Neural progenitor cell (in vitro differentiated cells): Measurements from ENCODE around the gene PRLR. TPM values are rescaled to one million over a fixed set of nuclear protein-coding genes. Genes with fewer than 3 reads are reported as not detected.

ENCODE experiments used
- DNase-seq: peaks from one replicate; pipeline ENCODE4 v3.0.0-alpha.2; 2016; ENCODE audit warnings: low spot score
- H2AFZ ChIP-seq: fragments of 200-600 bp; sonication (generic); replicated peaks from 2 replicates; pipeline ENCODE4 v1.6.1; 2016; ENCODE audit warnings: antibody characterized with exemption
- H3F3A ChIP-seq: fragments of 200-600 bp; sonication (generic); 2 replicates; pipeline ENCODE4 v1.6.1; 2016; ENCODE audit warnings: antibody characterized with exemption, low read depth
- H3K27ac ChIP-seq: fragments of 200-600 bp; sonication (generic); 2 replicates; pipeline ENCODE4 v1.5.1; 2016; ENCODE audit warnings: mild to moderate bottlenecking
- H3K27me3 ChIP-seq: fragments of 200-600 bp; sonication (generic); 2 replicates; pipeline ENCODE4 v1.6.1; 2016; ENCODE audit warnings: mild to moderate bottlenecking, moderate library complexity
- H3K36me3 ChIP-seq: fragments of 200-600 bp; sonication (generic); 2 replicates; pipeline ENCODE4 v1.5.1; 2016
- H3K4me1 ChIP-seq: fragments of 200-600 bp; sonication (generic); 2 replicates; pipeline ENCODE4 v1.6.1; 2016; ENCODE audit warnings: mixed run types
- H3K4me2 ChIP-seq: fragments of 200-600 bp; sonication (generic); 2 replicates; pipeline ENCODE4 v1.6.1; 2016
- H3K4me3 ChIP-seq: fragments of 200-600 bp; sonication (generic); 2 replicates; pipeline ENCODE4 v1.5.1; 2016
- H3K79me2 ChIP-seq: fragments of 200-600 bp; sonication (generic); 2 replicates; pipeline ENCODE4 v1.6.1; 2016; ENCODE audit warnings: low read depth
- H3K9ac ChIP-seq: fragments of 200-600 bp; sonication (generic); 2 replicates; pipeline ENCODE4 v1.6.1; 2016
- H3K9me3 ChIP-seq: fragments of 200-600 bp; sonication (generic); 2 replicates; pipeline ENCODE4 v1.5.1; 2016; ENCODE audit warnings: low read depth
- H4K20me1 ChIP-seq: fragments of 200-600 bp; sonication (generic); 2 replicates; pipeline ENCODE4 v1.6.1; 2016; ENCODE audit warnings: low read depth
- H3K27ac Mint-ChIP-seq: 3 replicates; pipeline ENCODE4 v1.8.0; 2021; ENCODE audit warnings: mixed read lengths
- H3K27me3 Mint-ChIP-seq: 2 replicates; pipeline ENCODE4 v1.8.0; 2022; ENCODE audit warnings: low read depth, mild to moderate bottlenecking, inconsistent platforms, moderate library complexity, mixed read lengths; ENCODE audit not compliant: insufficient read depth
- H3K36me3 Mint-ChIP-seq: 3 replicates; pipeline ENCODE4 v1.8.0; 2021; ENCODE audit warnings: mixed read lengths
- H3K4me1 Mint-ChIP-seq: 3 replicates; pipeline ENCODE4 v1.8.0; 2021; ENCODE audit warnings: mixed read lengths
- H3K4me3 Mint-ChIP-seq: 3 replicates; pipeline ENCODE4 v1.8.0; 2021; ENCODE audit warnings: mild to moderate bottlenecking, moderate library complexity, mixed read lengths
- H3K9me3 Mint-ChIP-seq: 3 replicates; pipeline ENCODE4 v1.8.0; 2020; ENCODE audit warnings: mixed read lengths
- CTCF ChIP-seq: fragments of 200-600 bp; sonication (generic); IDR thresholded peaks from 2 replicates; pipeline ENCODE4 v1.5.1; 2017; ENCODE audit warnings: antibody characterized with exemption, mild to moderate bottlenecking
- EZH2 ChIP-seq: fragments of 200-600 bp; sonication (generic); IDR thresholded peaks from 2 replicates; pipeline ENCODE4 v1.6.1; 2017; ENCODE audit warnings: antibody characterized with exemption, mild to moderate bottlenecking, moderate library complexity
- EZH2phosphoT487 ChIP-seq: fragments of 200-600 bp; sonication (generic); IDR thresholded peaks from 2 replicates; pipeline ENCODE4 v1.6.1; 2017; ENCODE audit warnings: antibody characterized with exemption
- total RNA-seq: library from RNA; depleted of rRNA; stranded (reverse); fragments of >200 nt; gene quantifications from 2 replicates; pipeline ENCODE4 v1.2.3, GENCODE V29; 2015; ENCODE audit warnings: low replicate concordance

Gene PRLR
- total RNA-seq, 1 donor from 2014 or later, result 0.51 TPM

- Histone ChIP-seq H4K20me1 (no peaks in the 10 kb centered on the region), H2AFZ (no peak overlapping the region), H3K9me3 (no peaks in the 10 kb centered on the region), H3K4me2 (no peak overlapping the region), H3K4me3 (no peak overlapping the region), H3F3A (no peaks in the 10 kb centered on the region), H3K4me1 (no peaks in the 10 kb centered on the region), H3K27ac (no peak overlapping the region), H3K36me3 (no peaks in the 10 kb centered on the region), H3K27me3 (no peaks in the 10 kb centered on the region), H3K9ac (no peak overlapping the region), H3K79me2 (no peaks in the 10 kb centered on the region)
- H3K36me3 Mint-ChIP-seq, result no peaks in the 10 kb centered on the region
- no peak overlapping the region for H3K4me3 Mint-ChIP-seq
- H3K4me1 Mint-ChIP-seq, result no peaks in the 10 kb centered on the region
- no peak for DNase-seq
- H3K27ac Mint-ChIP-seq, result no peak overlapping the region
- TF ChIP-seq CTCF, result no peak
- TF ChIP-seq EZH2phosphoT487, result no peak
- no peak for TF ChIP-seq EZH2
- H3K27me3 Mint-ChIP-seq, result no peaks in the 10 kb centered on the region
- H3K9me3 Mint-ChIP-seq, result peaks cover 5% of the 10 kb centered on the region
Observed at GRCh38 chr5:35101016-35101415, 129.3 kb downstream of the PRLR start.

- H2AFZ ChIP-seq, result no peak overlapping the region
- Mint-ChIP-seq H3K27me3 (peaks cover 2% of the 10 kb centered on the region), H3K27ac (no peak overlapping the region), H3K4me3 (no peak overlapping the region), H3K36me3 (no peaks in the 10 kb centered on the region), H3K9me3 (no peaks in the 10 kb centered on the region), H3K4me1 (no peaks in the 10 kb centered on the region)
- H4K20me1 ChIP-seq, result no peaks in the 10 kb centered on the region
- no peak overlapping the region for H3K4me2 ChIP-seq
- no peak for DNase-seq
- no peak overlapping the region for H3K4me3 ChIP-seq
- no peaks in the 10 kb centered on the region for H3F3A ChIP-seq
- TF ChIP-seq EZH2 (no peak), EZH2phosphoT487 (no peak), CTCF (no peak)
- H3K4me1 ChIP-seq, result no peaks in the 10 kb centered on the region
- H3K36me3 ChIP-seq, result no peaks in the 10 kb centered on the region
- no peak overlapping the region for H3K27ac ChIP-seq
- H3K9me3 ChIP-seq, result no peaks in the 10 kb centered on the region
- no peak overlapping the region for H3K9ac ChIP-seq
- H3K79me2 ChIP-seq, result no peaks in the 10 kb centered on the region
- no peaks in the 10 kb centered on the region for H3K27me3 ChIP-seq
Observed at GRCh38 chr5:35098214-35098613, 132.1 kb downstream of the PRLR start.

GRCh38 chr5:35096932-35097331 lies 133.4 kb downstream of the PRLR start:
- H3K9me3 ChIP-seq, result no peaks in the 10 kb centered on the region
- Mint-ChIP-seq H3K36me3 (no peaks in the 10 kb centered on the region), H3K4me1 (no peaks in the 10 kb centered on the region), H3K27ac (no peak overlapping the region), H3K27me3 (peaks cover 2% of the 10 kb centered on the region), H3K9me3 (no peaks in the 10 kb centered on the region), H3K4me3 (no peak overlapping the region)
- H3K36me3 ChIP-seq, result no peaks in the 10 kb centered on the region
- no peaks in the 10 kb centered on the region for H3F3A ChIP-seq
- no peak overlapping the region for H3K27ac ChIP-seq
- H2AFZ ChIP-seq, result no peak overlapping the region
- no peak for DNase-seq
- no peaks in the 10 kb centered on the region for H4K20me1 ChIP-seq
- no peaks in the 10 kb centered on the region for H3K27me3 ChIP-seq
- H3K79me2 ChIP-seq, result no peaks in the 10 kb centered on the region
- H3K4me2 ChIP-seq, result no peak overlapping the region
- no peak overlapping the region for H3K4me3 ChIP-seq
- TF ChIP-seq CTCF (no peak), EZH2 (no peak), EZH2phosphoT487 (no peak)
- H3K9ac ChIP-seq, result no peak overlapping the region
- H3K4me1 ChIP-seq, result peaks cover 8% of the 10 kb centered on the region
